Neural cell (in vitro differentiated cells): ENCODE data around the gene SHC1.

Experiments
- CTCF ChIP-seq: fragments of 450-650 bp; IDR thresholded peaks from 2 replicates; pipeline ENCODE4 v1.5.1; 2014; ENCODE audit warnings: antibody characterized with exemption, mild to moderate bottlenecking, moderate library complexity; ENCODE audit not compliant: poor library complexity, severe bottlenecking
- MXI1 ChIP-seq: fragments of 450-650 bp; conservative IDR thresholded peaks from 2 replicates; pipeline ENCODE4 v1.6.1; 2014; ENCODE audit warnings: antibody characterized with exemption, mild to moderate bottlenecking; ENCODE audit not compliant: poor library complexity, severe bottlenecking
- RAD21 ChIP-seq: fragments of 450-650 bp; conservative IDR thresholded peaks from 2 replicates; pipeline ENCODE4 v1.6.1; 2014; ENCODE audit warnings: antibody characterized with exemption, mild to moderate bottlenecking, moderate library complexity

GRCh38 chr1:155000726-155001424 lies 30.3 kb upstream of the SHC1 start:
- TF ChIP-seq MXI1 (peak; percentile 47), CTCF (peak; percentile 37), RAD21 (peak; percentile 12)
